ENCODE data around the gene C6orf120.
"Not testable (repeated sequence)": the region's sequence is repeated elsewhere in the genome, so short reads cannot be mapped to it uniquely, and the experiment has no call there.

The C6orf120 gene

DNA sequence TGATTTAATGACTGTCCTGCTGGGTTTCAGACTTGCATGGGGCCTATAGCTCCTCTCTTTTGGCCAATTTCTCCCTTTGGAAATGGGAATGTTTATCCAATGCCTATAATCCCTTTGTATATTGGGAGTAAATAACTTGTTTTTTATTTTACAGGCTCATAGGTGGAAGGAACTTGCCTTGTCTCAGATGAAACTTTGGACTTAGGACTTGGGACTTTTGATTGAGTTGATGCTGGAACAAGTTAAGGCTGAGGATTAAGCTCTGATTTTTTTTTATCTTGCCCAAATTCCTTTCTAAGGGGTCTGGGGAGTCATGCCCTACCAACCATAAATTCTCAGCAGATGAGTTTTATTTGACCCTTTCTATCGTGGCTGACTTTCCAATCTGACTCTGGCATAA is 23.6 kb upstream of the C6orf120 start:
- H3K4me1 ChIP-seq (ENCODE audit: control insufficient read depth, insufficient read depth, low read length): no peaks in the 10 kb centered on the region
- no peak overlapping the region for H3K4me3 ChIP-seq (ENCODE audit: low read length in 2 of 2)
- no peak overlapping the region for H3K27ac ChIP-seq (ENCODE audit: low read length)
- H3K27me3 ChIP-seq (ENCODE audit: control insufficient read depth in 1 of 2, insufficient read depth in 2 of 2, low read length in 2 of 2): no peaks in the 10 kb centered on the region
- peaks cover 3% of the 10 kb centered on the region in 2 donors for H3K36me3 ChIP-seq (ENCODE audit: control insufficient read depth in 2 of 2, insufficient read depth in 2 of 2, low read length in 2 of 2)
- H3K9ac ChIP-seq (ENCODE audit: low read length in 2 of 2): no peak overlapping the region
- no peaks in the 10 kb centered on the region for H3K9me3 ChIP-seq (ENCODE audit: control insufficient read depth in 2 of 2, low read length in 2 of 2)

DNA sequence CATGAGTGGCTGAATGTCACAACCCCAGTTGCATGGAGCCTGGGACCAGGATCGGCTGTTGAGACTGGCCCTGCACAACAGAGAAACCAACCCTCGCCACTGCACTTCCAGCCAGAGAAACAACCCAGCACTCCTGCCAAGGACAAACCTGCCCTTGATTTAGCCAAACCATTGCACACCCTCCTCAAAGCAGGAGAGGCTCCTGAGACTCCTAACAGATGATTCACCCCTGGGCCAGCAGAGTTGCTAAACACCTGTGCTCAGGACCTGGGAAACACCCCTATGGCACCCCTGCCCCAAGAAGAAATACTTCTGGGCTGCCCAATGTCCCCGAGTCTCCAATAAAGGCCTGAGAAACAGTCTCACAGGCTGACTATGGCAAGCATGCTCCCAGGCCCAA is 17.9 kb upstream of the C6orf120 start:
- Histone ChIP-seq H3K4me1 (ENCODE audit: control insufficient read depth, insufficient read depth, low read length) (no peaks in the 10 kb centered on the region), H3K9ac (ENCODE audit: low read length in 2 of 2) (no peak overlapping the region), H3K4me3 (ENCODE audit: low read length in 2 of 2) (no peak overlapping the region), H3K36me3 (ENCODE audit: control insufficient read depth in 2 of 2, insufficient read depth in 2 of 2, low read length in 2 of 2) (peaks cover 7 to 18% of the 10 kb centered on the region in 2 donors), H3K27me3 (ENCODE audit: control insufficient read depth in 1 of 2, insufficient read depth in 2 of 2, low read length in 2 of 2) (no peaks in the 10 kb centered on the region), H3K27ac (ENCODE audit: low read length) (no peak overlapping the region), H3K9me3 (ENCODE audit: control insufficient read depth in 2 of 2, low read length in 2 of 2) (no peaks in the 10 kb centered on the region)

DNA sequence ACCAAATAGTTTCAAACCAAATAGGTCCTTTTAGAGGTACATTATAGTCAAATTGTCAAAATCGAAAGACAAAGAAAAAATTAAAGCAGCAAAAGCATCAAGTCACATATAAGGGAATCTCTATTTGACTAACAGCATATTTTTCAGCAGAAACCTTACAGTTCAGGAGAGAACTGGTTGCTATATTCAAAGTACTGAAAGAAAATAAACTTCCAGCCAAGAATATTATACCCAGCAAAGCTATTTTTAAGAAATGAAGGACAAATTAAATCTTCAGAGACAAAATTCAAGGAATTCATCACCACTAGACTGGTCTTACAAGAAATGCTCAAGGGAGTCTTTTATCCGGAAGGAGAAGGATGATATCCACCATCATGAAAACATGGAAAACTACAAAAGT is 16.1 kb upstream of the C6orf120 start:
- Histone ChIP-seq H3K27ac (ENCODE audit: low read length) (no peak overlapping the region), H3K27me3 (ENCODE audit: control insufficient read depth in 1 of 2, insufficient read depth in 2 of 2, low read length in 2 of 2) (no peaks in the 10 kb centered on the region), H3K4me1 (ENCODE audit: control insufficient read depth, insufficient read depth, low read length) (no peaks in the 10 kb centered on the region), H3K9ac (ENCODE audit: low read length in 2 of 2) (no peak overlapping the region), H3K4me3 (ENCODE audit: low read length in 2 of 2) (no peak overlapping the region), H3K9me3 (ENCODE audit: control insufficient read depth in 2 of 2, low read length in 2 of 2) (no peaks in the 10 kb centered on the region), H3K36me3 (ENCODE audit: control insufficient read depth in 2 of 2, insufficient read depth in 2 of 2, low read length in 2 of 2) (peaks cover 7 to 15% of the 10 kb centered on the region in 2 donors)

DNA sequence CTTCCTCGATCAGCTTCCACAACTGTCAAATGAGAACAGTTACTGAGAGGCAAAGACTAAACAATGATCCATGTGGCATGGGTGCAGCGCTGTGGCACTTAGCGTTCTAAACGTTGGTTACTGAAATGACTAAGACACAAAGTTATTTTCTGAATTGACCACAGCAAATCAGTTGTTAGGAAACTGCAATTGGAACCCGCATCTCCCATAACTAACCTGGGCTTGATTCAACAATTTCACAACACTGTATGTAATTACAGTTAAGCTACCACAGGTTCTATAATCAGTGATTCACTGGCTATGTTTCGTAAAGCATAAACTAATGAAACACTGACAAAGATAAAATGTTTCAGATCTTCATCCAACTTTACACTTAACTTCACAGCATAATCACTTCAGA is 12.6 kb upstream of the C6orf120 start:
- no peaks in the 10 kb centered on the region for H3K9me3 ChIP-seq (ENCODE audit: control insufficient read depth in 2 of 2, low read length in 2 of 2)

DNA sequence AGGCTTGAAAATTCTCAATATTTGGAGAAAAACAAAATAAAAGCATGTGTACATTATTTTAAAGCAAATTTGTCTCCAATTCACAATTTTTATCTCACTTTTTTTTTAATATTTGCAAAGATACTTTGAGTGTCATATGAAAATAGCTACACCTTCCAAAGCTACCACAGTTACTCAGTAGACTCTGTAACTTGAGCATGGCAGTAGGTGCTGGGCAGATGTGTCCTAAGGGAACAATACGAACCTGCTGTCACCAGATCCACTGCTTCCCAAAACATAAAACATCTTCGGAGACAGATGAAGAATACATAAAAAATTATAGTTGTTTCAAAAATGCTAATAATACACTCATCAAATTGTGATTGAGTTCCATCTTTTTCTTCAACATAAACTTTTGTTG is 10.7 kb upstream of the C6orf120 start:
- Histone ChIP-seq H3K9ac (ENCODE audit: low read length in 2 of 2) (no peak overlapping the region), H3K27ac (ENCODE audit: low read length) (no peak overlapping the region), H3K9me3 (ENCODE audit: control insufficient read depth in 2 of 2, low read length in 2 of 2) (no peaks in the 10 kb centered on the region), H3K27me3 (ENCODE audit: control insufficient read depth in 1 of 2, insufficient read depth in 2 of 2, low read length in 2 of 2) (no peaks in the 10 kb centered on the region), H3K4me3 (ENCODE audit: low read length in 2 of 2) (no peak overlapping the region), H3K36me3 (ENCODE audit: control insufficient read depth in 2 of 2, insufficient read depth in 2 of 2, low read length in 2 of 2) (peaks cover 4 to 9% of the 10 kb centered on the region in 2 donors), H3K4me1 (ENCODE audit: control insufficient read depth, insufficient read depth, low read length) (no peaks in the 10 kb centered on the region)

More for the DNA sequence above, 12.6 kb upstream of the C6orf120 start:
- H3K4me3 ChIP-seq (ENCODE audit: low read length in 2 of 2): no peak overlapping the region
- peaks cover 4 to 15% of the 10 kb centered on the region in 2 donors for H3K36me3 ChIP-seq (ENCODE audit: control insufficient read depth in 2 of 2, insufficient read depth in 2 of 2, low read length in 2 of 2)
- H3K9ac ChIP-seq (ENCODE audit: low read length in 2 of 2): no peak overlapping the region
- no peak overlapping the region for H3K27ac ChIP-seq (ENCODE audit: low read length)
- no peaks in the 10 kb centered on the region for H3K4me1 ChIP-seq (ENCODE audit: control insufficient read depth, insufficient read depth, low read length)
- H3K27me3 ChIP-seq (ENCODE audit: control insufficient read depth in 1 of 2, insufficient read depth in 2 of 2, low read length in 2 of 2): no peaks in the 10 kb centered on the region

DNA sequence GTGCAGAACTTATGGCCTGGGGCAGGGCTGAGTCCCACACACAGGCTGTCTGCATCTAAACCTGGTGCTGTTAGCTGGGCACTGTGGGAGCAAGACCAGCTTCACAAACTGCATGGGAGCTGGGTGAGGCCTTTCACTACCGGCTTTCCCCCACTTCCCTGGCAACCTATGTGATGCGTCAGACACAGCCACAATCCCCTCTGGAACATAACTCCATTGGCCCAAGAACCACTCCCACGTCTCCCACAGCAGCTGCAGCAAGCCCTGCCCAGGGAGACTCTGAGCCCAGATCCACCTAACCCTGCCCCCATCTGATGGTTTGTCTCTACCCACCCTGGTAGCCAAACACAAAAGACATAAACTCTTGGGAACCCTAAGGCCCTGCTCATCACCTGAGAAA is 9.4 kb upstream of the C6orf120 start:
- no peaks in the 10 kb centered on the region for H3K9me3 ChIP-seq (ENCODE audit: control insufficient read depth in 2 of 2, low read length in 2 of 2)
- no peak overlapping the region for H3K4me3 ChIP-seq (ENCODE audit: low read length in 2 of 2)
- H3K36me3 ChIP-seq (ENCODE audit: control insufficient read depth in 2 of 2, insufficient read depth in 2 of 2, low read length in 2 of 2): peaks cover 2 to 3% of the 10 kb centered on the region in 2 donors
- no peak overlapping the region for H3K9ac ChIP-seq (ENCODE audit: low read length in 2 of 2)
- H3K27me3 ChIP-seq (ENCODE audit: control insufficient read depth in 1 of 2, insufficient read depth in 2 of 2, low read length in 2 of 2): no peaks in the 10 kb centered on the region
- no peak overlapping the region for H3K27ac ChIP-seq (ENCODE audit: low read length)
- no peaks in the 10 kb centered on the region for H3K4me1 ChIP-seq (ENCODE audit: control insufficient read depth, insufficient read depth, low read length)

DNA sequence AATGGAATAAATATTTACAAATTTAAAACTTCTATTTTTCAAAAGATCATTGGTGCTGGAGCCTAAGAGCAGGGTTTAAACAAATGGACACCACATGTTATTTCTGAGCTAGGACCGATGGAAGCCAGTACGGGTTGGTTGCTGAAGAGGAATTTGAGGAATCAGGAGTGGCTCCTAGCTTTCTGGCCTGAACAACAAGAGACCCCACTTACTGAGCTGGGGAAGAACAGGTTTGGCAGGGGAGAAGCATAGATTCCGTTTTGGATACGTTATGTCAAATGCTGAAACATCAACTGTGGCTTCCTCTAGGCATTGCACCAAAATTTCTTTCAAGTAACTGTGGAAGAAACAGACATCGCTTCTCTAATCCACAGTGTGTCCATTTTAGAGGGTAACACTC is 6.8 kb upstream of the C6orf120 start:
- H3K27ac ChIP-seq (ENCODE audit: low read length): no peak overlapping the region
- H3K27me3 ChIP-seq (ENCODE audit: control insufficient read depth in 1 of 2, insufficient read depth in 2 of 2, low read length in 2 of 2): no peaks in the 10 kb centered on the region
- H3K4me1 ChIP-seq (ENCODE audit: control insufficient read depth, insufficient read depth, low read length): no peaks in the 10 kb centered on the region
- no peak overlapping the region for H3K9ac ChIP-seq (ENCODE audit: low read length in 2 of 2)
- peaks cover 0 to 3% of the 10 kb centered on the region in 2 donors for H3K36me3 ChIP-seq (ENCODE audit: control insufficient read depth in 2 of 2, insufficient read depth in 2 of 2, low read length in 2 of 2)
- no peaks in the 10 kb centered on the region for H3K9me3 ChIP-seq (ENCODE audit: control insufficient read depth in 2 of 2, low read length in 2 of 2)
- no peak overlapping the region for H3K4me3 ChIP-seq (ENCODE audit: low read length in 2 of 2)

DNA sequence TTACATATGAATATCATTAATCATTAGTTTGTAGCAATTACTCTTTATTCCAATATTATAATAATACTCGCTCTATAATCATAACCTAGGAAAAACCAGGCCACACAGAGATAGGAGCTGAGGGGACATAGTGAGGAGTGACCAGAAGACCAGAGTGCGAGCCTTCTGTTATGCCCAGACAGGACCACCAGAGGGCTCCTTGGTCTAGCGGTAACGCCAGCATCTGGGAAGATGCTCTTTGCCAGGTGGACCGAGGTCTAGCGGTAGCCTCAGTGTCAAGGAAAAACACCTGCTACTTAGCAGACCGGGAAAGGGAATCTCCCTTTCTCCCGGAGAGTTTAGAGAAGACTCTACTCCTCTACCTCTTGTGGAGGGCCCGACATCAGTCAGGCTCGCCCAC is 4.8 kb upstream of the C6orf120 start:
- H3K4me3 ChIP-seq (ENCODE audit: low read length in 2 of 2); H3K9ac ChIP-seq (ENCODE audit: low read length in 2 of 2); H3K4me1 ChIP-seq (ENCODE audit: control insufficient read depth, insufficient read depth, low read length); H3K36me3 ChIP-seq (ENCODE audit: control insufficient read depth in 2 of 2, insufficient read depth in 2 of 2, low read length in 2 of 2); H3K27ac ChIP-seq (ENCODE audit: low read length); H3K9me3 ChIP-seq (ENCODE audit: control insufficient read depth in 2 of 2, low read length in 2 of 2); H3K27me3 ChIP-seq (ENCODE audit: control insufficient read depth in 1 of 2, insufficient read depth in 2 of 2, low read length in 2 of 2): not testable (repeated sequence)

DNA sequence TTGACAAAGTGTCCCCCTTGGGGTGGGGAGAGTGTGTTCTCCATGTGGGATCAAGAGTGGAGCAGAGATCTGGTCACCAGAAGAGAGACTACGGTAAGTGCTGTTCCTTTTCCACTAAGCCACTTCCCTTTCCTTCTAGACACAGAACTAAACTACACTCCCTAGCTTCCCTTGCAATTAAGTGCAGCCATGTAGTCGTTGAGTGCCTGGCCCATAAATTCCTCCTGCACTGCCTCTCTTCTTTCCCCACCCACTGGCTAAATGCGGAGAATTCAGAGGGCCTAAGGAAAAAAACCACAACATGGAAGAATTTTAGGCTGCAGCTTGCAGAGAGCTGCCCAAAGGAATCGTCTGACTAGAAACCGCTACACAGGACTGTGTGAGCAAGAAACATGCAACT is 1.6 kb upstream of the C6orf120 start:
- H3K27ac ChIP-seq (ENCODE audit: low read length): no peak overlapping the region
- peaks cover 2 to 5% of the 10 kb centered on the region in 2 donors for H3K36me3 ChIP-seq (ENCODE audit: control insufficient read depth in 2 of 2, insufficient read depth in 2 of 2, low read length in 2 of 2)
- no peaks in the 10 kb centered on the region for H3K9me3 ChIP-seq (ENCODE audit: control insufficient read depth in 2 of 2, low read length in 2 of 2)
- H3K4me1 ChIP-seq (ENCODE audit: control insufficient read depth, insufficient read depth, low read length): peaks cover 18% of the 10 kb centered on the region
- H3K27me3 ChIP-seq (ENCODE audit: control insufficient read depth in 1 of 2, insufficient read depth in 2 of 2, low read length in 2 of 2): no peaks in the 10 kb centered on the region
- peak overlapping the region in 1 of 2 donors; percentile 22 for H3K4me3 ChIP-seq (ENCODE audit: low read length in 2 of 2)
- peak overlapping the region; percentile 12 to 21 for H3K9ac ChIP-seq (ENCODE audit: low read length in 2 of 2)

DNA sequence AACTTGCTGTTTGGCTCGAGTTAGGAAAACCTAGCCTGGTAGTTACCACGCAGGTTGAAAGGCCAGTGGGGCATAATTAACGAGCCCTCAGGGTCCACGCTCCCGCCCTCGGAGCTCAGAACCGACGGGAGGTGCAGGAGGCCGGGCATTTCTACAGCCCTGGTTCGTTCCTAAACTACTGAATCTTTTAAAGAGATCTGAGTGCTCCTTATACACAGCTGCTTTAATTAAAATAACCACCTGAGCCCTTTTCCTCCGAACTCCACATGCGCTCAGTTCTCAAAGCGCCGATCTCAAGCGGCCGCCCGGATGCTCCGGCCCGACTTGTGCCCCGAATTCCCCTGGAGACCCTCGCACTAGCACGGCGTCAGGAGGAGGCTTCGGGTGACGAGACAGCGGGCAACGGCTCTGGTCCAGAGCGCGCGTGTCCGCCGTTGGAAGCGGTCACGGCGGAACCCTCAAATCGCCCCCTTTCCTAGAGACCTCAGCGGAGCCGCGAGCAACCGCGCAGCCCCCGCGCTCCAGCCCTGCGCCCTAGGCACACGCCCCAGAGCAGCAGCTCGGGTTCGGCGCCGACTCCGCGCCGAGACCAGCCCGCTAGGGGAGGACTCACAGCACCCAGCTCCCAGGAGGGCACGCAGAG is 494 bp upstream of the C6orf120 start:
- peaks cover 3 to 5% of the 10 kb centered on the region in 2 donors for H3K36me3 ChIP-seq (ENCODE audit: control insufficient read depth in 2 of 2, insufficient read depth in 2 of 2, low read length in 2 of 2)

DNA sequence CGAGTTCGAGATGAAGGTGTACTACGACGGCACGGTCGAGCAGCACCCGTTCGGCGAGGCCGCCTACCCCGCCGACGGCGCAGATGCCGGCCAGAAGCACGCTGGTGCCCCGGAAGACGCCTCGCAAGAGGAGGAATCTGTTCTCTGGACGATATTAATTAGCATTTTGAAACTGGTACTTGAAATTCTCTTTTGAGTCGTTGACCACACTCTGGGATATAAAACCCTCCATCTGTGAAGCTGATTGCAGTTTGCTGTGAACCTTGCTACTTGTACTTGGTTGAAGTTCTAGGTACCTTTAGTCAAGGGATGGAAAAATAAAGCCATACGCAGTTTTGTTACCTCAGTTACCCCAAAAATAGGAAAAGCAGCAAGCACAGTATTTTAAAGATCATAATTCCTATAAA is 917 bp downstream of the C6orf120 start:
- H3K9ac ChIP-seq (ENCODE audit: low read length in 2 of 2): peak overlapping the region; percentile 83 to 91
- H3K9me3 ChIP-seq (ENCODE audit: control insufficient read depth in 2 of 2, low read length in 2 of 2): no peaks in the 10 kb centered on the region
- peaks cover 3 to 5% of the 10 kb centered on the region in 2 donors for H3K36me3 ChIP-seq (ENCODE audit: control insufficient read depth in 2 of 2, insufficient read depth in 2 of 2, low read length in 2 of 2)
- H3K4me3 ChIP-seq (ENCODE audit: low read length in 2 of 2): peak overlapping the region; percentile 93 to 95
- H3K4me1 ChIP-seq (ENCODE audit: control insufficient read depth, insufficient read depth, low read length): peaks cover 18% of the 10 kb centered on the region
- H3K27ac ChIP-seq (ENCODE audit: low read length): peak overlapping the region; percentile 89
- no peaks in the 10 kb centered on the region for H3K27me3 ChIP-seq (ENCODE audit: control insufficient read depth in 1 of 2, insufficient read depth in 2 of 2, low read length in 2 of 2)

More for the DNA sequence above, 494 bp upstream of the C6orf120 start:
- H3K4me1 ChIP-seq (ENCODE audit: control insufficient read depth, insufficient read depth, low read length): peaks cover 18% of the 10 kb centered on the region
- H3K27ac ChIP-seq (ENCODE audit: low read length): peak overlapping the region; percentile 89
- H3K9me3 ChIP-seq (ENCODE audit: control insufficient read depth in 2 of 2, low read length in 2 of 2): no peaks in the 10 kb centered on the region
- peak overlapping the region; percentile 83 to 86 for H3K9ac ChIP-seq (ENCODE audit: low read length in 2 of 2)
- H3K4me3 ChIP-seq (ENCODE audit: low read length in 2 of 2): peak overlapping the region; percentile 93 to 95
- H3K27me3 ChIP-seq (ENCODE audit: control insufficient read depth in 1 of 2, insufficient read depth in 2 of 2, low read length in 2 of 2): no peaks in the 10 kb centered on the region

Measured in stomach smooth muscle (tissue), 2 donors.